Endodermal cell (in vitro differentiated cells): ENCODE results near the gene AJAP1. TPM values are rescaled to one million over a fixed set of nuclear protein-coding genes. Genes with fewer than 3 reads are reported as not detected.

Experiments used
- DNase-seq: peaks from one replicate; pipeline ENCODE4 v3.0.0-alpha.2; 2017
- H3K27ac ChIP-seq: 2 replicates; pipeline ENCODE4 v1.5.1; 2013; ENCODE audit warnings: mild to moderate bottlenecking, low read depth, low read length, moderate library complexity
- H3K27me3 ChIP-seq: 2 replicates; pipeline ENCODE4 v1.6.1; 2013; ENCODE audit warnings: mild to moderate bottlenecking, low read length, moderate library complexity; ENCODE audit not compliant: insufficient read depth, control insufficient read depth, poor library complexity, severe bottlenecking
- H3K36me3 ChIP-seq: 2 replicates; pipeline ENCODE4 v1.7.0; 2013; ENCODE audit warnings: mild to moderate bottlenecking, low read length, moderate library complexity; ENCODE audit not compliant: control insufficient read depth, insufficient read depth
- H3K4me1 ChIP-seq: one replicate; pipeline ENCODE4 v1.7.0; 2013; ENCODE audit warnings: low read length; ENCODE audit not compliant: control insufficient read depth, insufficient read depth
- H3K4me3 ChIP-seq: 2 replicates; pipeline ENCODE4 v1.5.1; 2013; ENCODE audit warnings: mild to moderate bottlenecking, low read length, moderate library complexity
- H3K9ac ChIP-seq: 2 replicates; pipeline ENCODE4 v1.6.1; 2013; ENCODE audit warnings: mild to moderate bottlenecking, low read length, moderate library complexity; ENCODE audit not compliant: poor library complexity, severe bottlenecking; ENCODE audit errors: extremely low read depth
- H3K9me3 ChIP-seq: 2 replicates; pipeline ENCODE4 v1.6.1; 2013; ENCODE audit warnings: mild to moderate bottlenecking, low read length, moderate library complexity; ENCODE audit not compliant: control insufficient read depth
- H3K27ac Mint-ChIP-seq: 2 replicates; pipeline ENCODE4 v1.8.0; 2020; ENCODE audit warnings: mixed read lengths
- H3K27me3 Mint-ChIP-seq: 2 replicates; pipeline ENCODE4 v1.8.0; 2021; ENCODE audit warnings: mild to moderate bottlenecking, mixed read lengths; ENCODE audit not compliant: insufficient read depth
- H3K36me3 Mint-ChIP-seq: 2 replicates; pipeline ENCODE4 v1.8.0; 2020; ENCODE audit warnings: low read depth, mixed read lengths
- H3K4me1 Mint-ChIP-seq: 2 replicates; pipeline ENCODE4 v1.8.0; 2020; ENCODE audit warnings: mixed read lengths
- H3K4me3 Mint-ChIP-seq: 2 replicates; pipeline ENCODE4 v1.8.0; 2020; ENCODE audit warnings: mild to moderate bottlenecking, moderate library complexity, mixed read lengths
- H3K9me3 Mint-ChIP-seq: 2 replicates; pipeline ENCODE4 v1.8.0; 2020; ENCODE audit warnings: mild to moderate bottlenecking, mixed read lengths
- WGBS, 2 experiments: methylation state at CpG; one replicate each; pipeline versions ENCODE4 v1.1.5 to v1.1.7; 2013; ENCODE audit warnings: missing lambda C conversion rate in 2 of 2, mixed read lengths in 1 of 2; ENCODE audit not compliant: insufficient coverage in 1 of 2, insufficient read length in 1 of 2; 5-methylcytosine and 5-hydroxymethylcytosine counted together
- total RNA-seq, 2 donors: library from RNA; stranded (reverse); fragmentation: NEBNext Ultra II Directional in 1 of 2; extraction: Animal tissue kit (Norgen Biotek cat#: 25700) in 1 of 2; gene quantifications; 2 replicates in 1 of 2; 3 replicates in 1 of 2; pipeline ENCODE4 v1.2.1, GENCODE V29; 2021
- TF ChIP-seq, protein P1 (sequence below): fragments of 200-600 bp; sonication (generic); conservative IDR thresholded peaks from 2 replicates; pipeline ENCODE4 v1.5.0; 2021; ENCODE audit warnings: antibody characterized with exemption, mild to moderate bottlenecking

Gene AJAP1
- total RNA-seq, 2 donors from 2014 or later: 19.4 to 22.1 TPM

DNA sequence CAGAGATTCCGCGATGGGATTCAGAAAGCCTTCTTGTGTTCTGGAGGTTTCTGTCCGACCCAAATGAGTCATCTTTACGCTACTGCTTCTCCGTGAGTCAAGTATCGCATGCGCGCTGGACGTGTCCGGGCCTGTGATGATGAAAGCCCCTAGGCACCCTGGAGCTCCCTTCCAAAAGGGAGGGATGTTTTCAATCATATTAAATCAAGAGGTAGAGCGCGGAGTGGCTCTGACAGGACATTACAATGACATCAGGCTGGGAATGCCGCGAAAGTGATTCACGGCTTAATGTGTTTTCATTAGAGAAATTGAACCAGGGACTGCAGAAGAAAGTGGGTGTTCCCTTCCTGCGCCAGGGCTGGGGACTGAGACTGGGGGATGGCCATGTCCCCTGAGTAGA, 48.5 kb downstream of the AJAP1 start:
- Mint-ChIP-seq H3K9me3 (no peaks in the 10 kb centered on the region), H3K27me3 (peaks cover 25% of the 10 kb centered on the region), H3K36me3 (peaks cover 13% of the 10 kb centered on the region), H3K27ac (no peak overlapping the region), H3K4me1 (peaks cover 10% of the 10 kb centered on the region), H3K4me3 (no peak overlapping the region)
- Histone ChIP-seq H3K4me1 (no peaks in the 10 kb centered on the region), H3K9ac (no peak overlapping the region), H3K27me3 (no peaks in the 10 kb centered on the region), H3K27ac (no peak overlapping the region), H3K4me3 (no peak overlapping the region), H3K36me3 (peaks cover 20% of the 10 kb centered on the region), H3K9me3 (no peaks in the 10 kb centered on the region)
- WGBS, 2 experiments: 97% methylated on average over 14 to 16 of the region's 16 CpGs
- TF ChIP-seq, protein P1, sequence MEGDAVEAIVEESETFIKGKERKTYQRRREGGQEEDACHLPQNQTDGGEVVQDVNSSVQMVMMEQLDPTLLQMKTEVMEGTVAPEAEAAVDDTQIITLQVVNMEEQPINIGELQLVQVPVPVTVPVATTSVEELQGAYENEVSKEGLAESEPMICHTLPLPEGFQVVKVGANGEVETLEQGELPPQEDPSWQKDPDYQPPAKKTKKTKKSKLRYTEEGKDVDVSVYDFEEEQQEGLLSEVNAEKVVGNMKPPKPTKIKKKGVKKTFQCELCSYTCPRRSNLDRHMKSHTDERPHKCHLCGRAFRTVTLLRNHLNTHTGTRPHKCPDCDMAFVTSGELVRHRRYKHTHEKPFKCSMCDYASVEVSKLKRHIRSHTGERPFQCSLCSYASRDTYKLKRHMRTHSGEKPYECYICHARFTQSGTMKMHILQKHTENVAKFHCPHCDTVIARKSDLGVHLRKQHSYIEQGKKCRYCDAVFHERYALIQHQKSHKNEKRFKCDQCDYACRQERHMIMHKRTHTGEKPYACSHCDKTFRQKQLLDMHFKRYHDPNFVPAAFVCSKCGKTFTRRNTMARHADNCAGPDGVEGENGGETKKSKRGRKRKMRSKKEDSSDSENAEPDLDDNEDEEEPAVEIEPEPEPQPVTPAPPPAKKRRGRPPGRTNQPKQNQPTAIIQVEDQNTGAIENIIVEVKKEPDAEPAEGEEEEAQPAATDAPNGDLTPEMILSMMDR: no peak
- DNase-seq: no peak

DNA sequence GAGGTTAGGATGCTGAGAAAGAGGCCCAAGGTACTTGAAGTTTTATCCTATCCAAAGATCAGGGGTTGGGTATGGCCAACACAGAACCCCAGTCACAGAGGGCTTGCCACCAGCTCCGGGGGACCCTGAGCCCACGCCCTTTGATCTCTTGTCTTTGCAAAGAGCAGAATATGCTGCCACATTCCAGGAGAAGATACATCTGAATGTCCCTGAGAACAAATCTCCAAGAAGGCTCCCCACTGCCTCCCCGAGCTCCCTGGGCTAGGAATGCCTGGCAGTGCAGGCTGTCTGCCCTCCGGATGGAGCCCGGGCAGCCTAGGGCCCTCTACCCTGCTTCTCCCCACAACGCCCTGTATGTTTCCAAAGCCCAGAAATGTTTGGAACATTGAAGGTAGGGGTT, 49.2 kb downstream of the AJAP1 start:
- Histone ChIP-seq H3K9ac (no peak overlapping the region), H3K4me3 (no peak overlapping the region), H3K27me3 (no peaks in the 10 kb centered on the region), H3K36me3 (peaks cover 20% of the 10 kb centered on the region), H3K27ac (no peak overlapping the region), H3K9me3 (no peaks in the 10 kb centered on the region), H3K4me1 (no peaks in the 10 kb centered on the region)
- no peak overlapping the region for H3K4me3 Mint-ChIP-seq
- peaks cover 25% of the 10 kb centered on the region for H3K27me3 Mint-ChIP-seq
- 75 to 94% methylated on average over 5 to 6 of the region's 6 CpGs for WGBS, 2 experiments
- H3K36me3 Mint-ChIP-seq: peaks cover 13% of the 10 kb centered on the region
- H3K4me1 Mint-ChIP-seq: peaks cover 9% of the 10 kb centered on the region
- H3K27ac Mint-ChIP-seq: no peak overlapping the region
- TF ChIP-seq, protein P1: no peak
- no peaks in the 10 kb centered on the region for H3K9me3 Mint-ChIP-seq
- no peak for DNase-seq

DNA sequence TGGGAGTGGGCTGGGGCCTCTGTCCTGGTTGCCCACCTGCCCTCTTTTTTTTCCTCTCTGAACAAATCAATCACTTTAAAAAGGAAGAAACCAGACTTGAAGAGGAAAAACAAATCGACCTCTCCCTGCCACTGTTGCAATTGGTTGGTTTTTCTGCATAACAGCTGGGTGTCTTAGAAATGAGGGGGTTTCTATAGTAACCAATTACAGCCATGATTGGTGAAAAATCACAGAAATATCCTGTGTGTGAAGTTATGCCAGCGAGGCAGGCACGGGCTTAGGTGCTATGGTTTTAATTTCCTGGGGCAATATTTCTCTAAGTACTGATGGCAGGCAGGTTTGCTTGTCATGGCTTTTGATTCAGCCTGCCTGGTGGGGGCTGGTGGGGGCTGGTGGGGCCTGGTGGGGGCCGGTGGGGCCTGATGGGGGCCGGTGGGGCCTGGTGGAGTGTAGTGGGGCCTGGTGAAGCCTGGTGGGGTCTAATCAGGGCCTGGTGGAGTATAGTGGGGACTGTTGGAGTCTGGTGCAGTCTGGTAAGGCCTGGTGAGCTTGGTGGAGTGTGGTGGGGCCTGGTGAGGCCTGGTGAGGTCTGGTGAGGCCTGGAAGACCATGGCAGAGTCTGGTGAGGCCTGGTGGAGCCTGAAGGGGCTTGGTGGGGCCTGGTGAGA, 54.6 kb downstream of the AJAP1 start:
- Histone ChIP-seq H3K27ac (no peak overlapping the region), H3K9me3 (no peaks in the 10 kb centered on the region), H3K36me3 (peaks cover 22% of the 10 kb centered on the region), H3K9ac (no peak overlapping the region), H3K4me1 (peaks cover 29% of the 10 kb centered on the region), H3K27me3 (no peaks in the 10 kb centered on the region), H3K4me3 (no peak overlapping the region)
- TF ChIP-seq, protein P1: no peak
- Mint-ChIP-seq H3K9me3 (no peaks in the 10 kb centered on the region), H3K36me3 (peaks cover 6% of the 10 kb centered on the region), H3K4me3 (no peak overlapping the region), H3K27me3 (peaks cover 18% of the 10 kb centered on the region), H3K27ac (no peak overlapping the region), H3K4me1 (peaks cover 36% of the 10 kb centered on the region)
- 65% methylated on average over 5 of the region's 5 CpGs; no CpG with 5 or more reads in 1 of the 2 experiments for WGBS, 2 experiments
- DNase-seq: no peak
